K562 (cell line): Measurements from ENCODE around the gene MPDZ.

Experiments used
- ARNT ChIP-seq, 2 experiments: fragments of 450-650 bp; IDR thresholded peaks; 2 replicates each; pipeline ENCODE4 v1.6.1; 2016; ENCODE audit warnings: mild to moderate bottlenecking in 1 of 2
- BHLHE40 ChIP-seq: IDR thresholded peaks from 2 replicates; pipeline ENCODE4 v1.6.1; 2011; ENCODE audit warnings: low read length, improper control_type of control experiment
- NFYB ChIP-seq: IDR thresholded peaks from 2 replicates; pipeline ENCODE4 v1.6.1; 2011; ENCODE audit warnings: mild to moderate bottlenecking, moderate library complexity; ENCODE audit not compliant: insufficient read length; ENCODE audit errors: extremely low read depth
- NR3C1 ChIP-seq: sonication (generic); formaldehyde crosslinking; IDR thresholded peaks from 2 replicates; pipeline ENCODE4 v1.8.1; 2022; ENCODE audit warnings: missing genetic modification reagents
- RBM25 ChIP-seq: fragments of 200-400 bp; formaldehyde crosslinking; IDR thresholded peaks from 2 replicates; pipeline ENCODE4 v1.6.1; 2018; ENCODE audit warnings: low read length, low read depth, moderate library complexity; ENCODE audit not compliant: severe bottlenecking
- TF ChIP-seq, protein P1 (sequence below): fragments of 450-650 bp; IDR thresholded peaks from 2 replicates; pipeline ENCODE4 v1.6.1; 2016; ENCODE audit warnings: mild to moderate bottlenecking, moderate library complexity

DNA sequence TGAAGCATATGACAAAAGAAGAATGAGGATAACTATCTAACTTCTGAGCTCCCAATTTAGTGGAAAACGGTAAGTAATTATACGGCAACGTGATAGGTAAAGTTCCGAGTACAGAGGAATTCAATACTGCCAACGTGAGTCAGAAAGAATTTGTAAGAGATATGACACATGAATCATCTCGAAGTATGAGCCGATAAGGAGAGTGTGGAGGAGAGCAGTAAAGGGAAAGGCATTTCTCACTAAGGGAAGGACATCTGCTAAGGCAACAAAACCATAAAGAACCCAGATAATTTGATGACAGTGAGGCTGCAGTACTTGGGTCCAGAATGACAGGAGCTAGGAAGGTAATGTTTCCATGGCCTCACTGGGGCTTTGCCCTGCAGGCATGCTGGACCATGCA lies 11.0 kb downstream of the MPDZ start:
- TF ChIP-seq RBM25 (no peak), NR3C1 (CRISPR knock-in tag) (no peak), NFYB (no peak), BHLHE40 (no peak), ARNT (IDR thresholded peaks at IDR 0.05) (no peak)
- TF ChIP-seq, protein P1, sequence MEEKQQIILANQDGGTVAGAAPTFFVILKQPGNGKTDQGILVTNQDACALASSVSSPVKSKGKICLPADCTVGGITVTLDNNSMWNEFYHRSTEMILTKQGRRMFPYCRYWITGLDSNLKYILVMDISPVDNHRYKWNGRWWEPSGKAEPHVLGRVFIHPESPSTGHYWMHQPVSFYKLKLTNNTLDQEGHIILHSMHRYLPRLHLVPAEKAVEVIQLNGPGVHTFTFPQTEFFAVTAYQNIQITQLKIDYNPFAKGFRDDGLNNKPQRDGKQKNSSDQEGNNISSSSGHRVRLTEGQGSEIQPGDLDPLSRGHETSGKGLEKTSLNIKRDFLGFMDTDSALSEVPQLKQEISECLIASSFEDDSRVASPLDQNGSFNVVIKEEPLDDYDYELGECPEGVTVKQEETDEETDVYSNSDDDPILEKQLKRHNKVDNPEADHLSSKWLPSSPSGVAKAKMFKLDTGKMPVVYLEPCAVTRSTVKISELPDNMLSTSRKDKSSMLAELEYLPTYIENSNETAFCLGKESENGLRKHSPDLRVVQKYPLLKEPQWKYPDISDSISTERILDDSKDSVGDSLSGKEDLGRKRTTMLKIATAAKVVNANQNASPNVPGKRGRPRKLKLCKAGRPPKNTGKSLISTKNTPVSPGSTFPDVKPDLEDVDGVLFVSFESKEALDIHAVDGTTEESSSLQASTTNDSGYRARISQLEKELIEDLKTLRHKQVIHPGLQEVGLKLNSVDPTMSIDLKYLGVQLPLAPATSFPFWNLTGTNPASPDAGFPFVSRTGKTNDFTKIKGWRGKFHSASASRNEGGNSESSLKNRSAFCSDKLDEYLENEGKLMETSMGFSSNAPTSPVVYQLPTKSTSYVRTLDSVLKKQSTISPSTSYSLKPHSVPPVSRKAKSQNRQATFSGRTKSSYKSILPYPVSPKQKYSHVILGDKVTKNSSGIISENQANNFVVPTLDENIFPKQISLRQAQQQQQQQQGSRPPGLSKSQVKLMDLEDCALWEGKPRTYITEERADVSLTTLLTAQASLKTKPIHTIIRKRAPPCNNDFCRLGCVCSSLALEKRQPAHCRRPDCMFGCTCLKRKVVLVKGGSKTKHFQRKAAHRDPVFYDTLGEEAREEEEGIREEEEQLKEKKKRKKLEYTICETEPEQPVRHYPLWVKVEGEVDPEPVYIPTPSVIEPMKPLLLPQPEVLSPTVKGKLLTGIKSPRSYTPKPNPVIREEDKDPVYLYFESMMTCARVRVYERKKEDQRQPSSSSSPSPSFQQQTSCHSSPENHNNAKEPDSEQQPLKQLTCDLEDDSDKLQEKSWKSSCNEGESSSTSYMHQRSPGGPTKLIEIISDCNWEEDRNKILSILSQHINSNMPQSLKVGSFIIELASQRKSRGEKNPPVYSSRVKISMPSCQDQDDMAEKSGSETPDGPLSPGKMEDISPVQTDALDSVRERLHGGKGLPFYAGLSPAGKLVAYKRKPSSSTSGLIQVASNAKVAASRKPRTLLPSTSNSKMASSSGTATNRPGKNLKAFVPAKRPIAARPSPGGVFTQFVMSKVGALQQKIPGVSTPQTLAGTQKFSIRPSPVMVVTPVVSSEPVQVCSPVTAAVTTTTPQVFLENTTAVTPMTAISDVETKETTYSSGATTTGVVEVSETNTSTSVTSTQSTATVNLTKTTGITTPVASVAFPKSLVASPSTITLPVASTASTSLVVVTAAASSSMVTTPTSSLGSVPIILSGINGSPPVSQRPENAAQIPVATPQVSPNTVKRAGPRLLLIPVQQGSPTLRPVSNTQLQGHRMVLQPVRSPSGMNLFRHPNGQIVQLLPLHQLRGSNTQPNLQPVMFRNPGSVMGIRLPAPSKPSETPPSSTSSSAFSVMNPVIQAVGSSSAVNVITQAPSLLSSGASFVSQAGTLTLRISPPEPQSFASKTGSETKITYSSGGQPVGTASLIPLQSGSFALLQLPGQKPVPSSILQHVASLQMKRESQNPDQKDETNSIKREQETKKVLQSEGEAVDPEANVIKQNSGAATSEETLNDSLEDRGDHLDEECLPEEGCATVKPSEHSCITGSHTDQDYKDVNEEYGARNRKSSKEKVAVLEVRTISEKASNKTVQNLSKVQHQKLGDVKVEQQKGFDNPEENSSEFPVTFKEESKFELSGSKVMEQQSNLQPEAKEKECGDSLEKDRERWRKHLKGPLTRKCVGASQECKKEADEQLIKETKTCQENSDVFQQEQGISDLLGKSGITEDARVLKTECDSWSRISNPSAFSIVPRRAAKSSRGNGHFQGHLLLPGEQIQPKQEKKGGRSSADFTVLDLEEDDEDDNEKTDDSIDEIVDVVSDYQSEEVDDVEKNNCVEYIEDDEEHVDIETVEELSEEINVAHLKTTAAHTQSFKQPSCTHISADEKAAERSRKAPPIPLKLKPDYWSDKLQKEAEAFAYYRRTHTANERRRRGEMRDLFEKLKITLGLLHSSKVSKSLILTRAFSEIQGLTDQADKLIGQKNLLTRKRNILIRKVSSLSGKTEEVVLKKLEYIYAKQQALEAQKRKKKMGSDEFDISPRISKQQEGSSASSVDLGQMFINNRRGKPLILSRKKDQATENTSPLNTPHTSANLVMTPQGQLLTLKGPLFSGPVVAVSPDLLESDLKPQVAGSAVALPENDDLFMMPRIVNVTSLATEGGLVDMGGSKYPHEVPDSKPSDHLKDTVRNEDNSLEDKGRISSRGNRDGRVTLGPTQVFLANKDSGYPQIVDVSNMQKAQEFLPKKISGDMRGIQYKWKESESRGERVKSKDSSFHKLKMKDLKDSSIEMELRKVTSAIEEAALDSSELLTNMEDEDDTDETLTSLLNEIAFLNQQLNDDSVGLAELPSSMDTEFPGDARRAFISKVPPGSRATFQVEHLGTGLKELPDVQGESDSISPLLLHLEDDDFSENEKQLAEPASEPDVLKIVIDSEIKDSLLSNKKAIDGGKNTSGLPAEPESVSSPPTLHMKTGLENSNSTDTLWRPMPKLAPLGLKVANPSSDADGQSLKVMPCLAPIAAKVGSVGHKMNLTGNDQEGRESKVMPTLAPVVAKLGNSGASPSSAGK, result no peak
